SK-N-MC (cell line): ENCODE results near the gene AOX1.
"Not testable (repeated sequence)": the region's sequence is repeated elsewhere in the genome, so short reads cannot be mapped to it uniquely, and the experiment has no call there.

ENCODE experiments used
- EZH2 ChIP-seq: fragments of 200-600 bp; sonication (generic); IDR thresholded peaks from one replicate; pipeline ENCODE4 v1.6.1; 2017; ENCODE audit warnings: antibody characterized with exemption
- POLR2AphosphoS5 ChIP-seq: IDR thresholded peaks from 2 replicates; pipeline ENCODE4 v1.6.1; 2012; ENCODE audit warnings: mild to moderate bottlenecking, low read depth, low read length, borderline replicate concordance

DNA sequence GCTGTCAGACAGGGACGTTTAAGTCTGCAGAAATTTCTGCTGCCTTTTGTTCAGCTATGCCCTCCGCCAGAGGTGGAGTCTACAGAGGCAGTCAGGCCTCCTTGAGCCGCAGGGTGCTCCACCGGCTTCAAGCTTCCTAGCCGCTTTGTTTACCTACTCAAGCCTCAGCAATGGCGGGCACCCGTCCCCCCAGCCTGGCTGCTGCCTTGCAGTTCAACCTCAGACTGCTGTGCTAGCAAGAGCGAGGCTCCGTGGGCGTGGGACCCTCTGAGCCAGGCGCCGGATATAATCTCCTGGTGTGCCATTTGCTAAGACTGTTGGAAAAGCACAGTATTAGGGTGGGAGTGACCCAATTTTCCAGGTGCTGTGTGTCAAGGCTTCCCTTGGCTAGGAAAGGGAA, 19.2 kb upstream of the AOX1 start:
- TF ChIP-seq EZH2, POLR2AphosphoS5: not testable (repeated sequence)
